Panc1 (cell line): ENCODE measurements around the gene PSME3. TPM values are rescaled to one million over a fixed set of nuclear protein-coding genes. Genes with fewer than 3 reads are reported as not detected.

Experiments used
- ATAC-seq: fragments of 200-7000 bp; cut with Tn5 transposase; 2 replicates; pipeline ENCODE4 v1.9.1; 2020; ENCODE audit warnings: mild to moderate bottlenecking, moderate library complexity
- BruUV-seq: library from RNA; stranded (reverse); fragments of 400-500 nt; replicated peaks from 2 replicates; lab custom pipeline; 2021; lab: Mats Ljungman, UMichigan
- CTCF ChIA-PET: fragments of 300-600 bp; sonication (Branson Sonifier 250); formaldehyde crosslinking; loops from one replicate; lab custom pipeline; 2022; ENCODE audit warnings: antibody characterized with exemption; lab: Charles Lee
- POLR2A ChIA-PET: fragments of 300-600 bp; sonication (Branson Sonifier 250); formaldehyde crosslinking; loops from one replicate; lab custom pipeline; 2022; ENCODE audit warnings: antibody characterized with exemption; lab: Charles Lee
- DNase-seq: peaks from one replicate; pipeline ENCODE4 v3.0.0-alpha.2; 2010; ENCODE audit warnings: low read depth, low spot score
- H3K27ac ChIP-seq: 2 replicates; pipeline ENCODE4 v1.5.1; 2011; ENCODE audit warnings: mild to moderate bottlenecking, low read length, inconsistent platforms
- H3K27me3 ChIP-seq: fragments of 200-500 bp; sonication (Bioruptor generic); 2 replicates; pipeline ENCODE4 v1.6.0; 2014; ENCODE audit warnings: low read length, inconsistent platforms; ENCODE audit not compliant: control insufficient read depth, insufficient read depth
- H3K36me3 ChIP-seq: fragments of 200-500 bp; sonication (Bioruptor generic); 2 replicates; pipeline ENCODE4 v1.5.1; 2014; ENCODE audit warnings: inconsistent platforms, mild to moderate bottlenecking, low read length, moderate library complexity; ENCODE audit not compliant: control insufficient read depth, insufficient read depth
- H3K4me1 ChIP-seq: 2 replicates; pipeline ENCODE4 v1.5.1; 2011; ENCODE audit warnings: inconsistent platforms, mild to moderate bottlenecking, low read length, moderate library complexity; ENCODE audit not compliant: control insufficient read depth, insufficient read depth
- H3K4me3 ChIP-seq, 2 experiments: 2 replicates each; pipeline ENCODE4 v1.5.1; 2011 to 2012; ENCODE audit warnings: low read depth in 2 of 2, low read length in 2 of 2, mild to moderate bottlenecking in 2 of 2, inconsistent platforms in 1 of 2, moderate library complexity in 1 of 2
- H3K9me3 ChIP-seq: fragments of 200-500 bp; sonication (Bioruptor generic); 2 replicates; pipeline ENCODE4 v1.5.1; 2014; ENCODE audit warnings: low read depth, mild to moderate bottlenecking, inconsistent platforms, low read length, moderate library complexity; ENCODE audit not compliant: control insufficient read depth, insufficient read depth
- CTCF ChIP-seq: fragments of 450-650 bp; IDR thresholded peaks from 2 replicates; pipeline ENCODE4 v1.5.1; 2017; ENCODE audit warnings: mild to moderate bottlenecking
- POLR2AphosphoS5 ChIP-seq: IDR thresholded peaks from 2 replicates; pipeline ENCODE4 v1.6.1; 2012; ENCODE audit warnings: mild to moderate bottlenecking, low read depth, low read length, moderate library complexity
- SIN3A ChIP-seq: IDR thresholded peaks from 2 replicates; pipeline ENCODE4 v1.6.1; 2012; ENCODE audit warnings: low read depth, mild to moderate bottlenecking, low read length, moderate library complexity, borderline replicate concordance; ENCODE audit not compliant: insufficient read depth
- TCF7L2 ChIP-seq: IDR thresholded peaks from 2 replicates; pipeline ENCODE4 v1.6.1; 2011; ENCODE audit warnings: mild to moderate bottlenecking, low read depth, low read length, inconsistent platforms
- in situ Hi-C: cut with HindIII; loops from 2 replicates; pipeline ENCODE4 v1.10.0; 2016; ENCODE audit warnings: low sequenced_read_pairs, low pct_unique_long_range_greater_than_20kb
- intact Hi-C: fragments of 100-400 bp; cut with micrococcal nuclease; formaldehyde crosslinking; loops from one replicate; pipeline ENCODE4 v1.10.0; 2022; ENCODE audit not compliant: unreplicated experiment
- total RNA-seq: library from RNA; stranded (reverse); gene quantifications from one replicate; pipeline ENCODE4 v1.2.1, GENCODE V29; 2021; ENCODE audit not compliant: unreplicated experiment
- TF ChIP-seq, protein P1 (sequence below), 2 experiments: IDR thresholded peaks; 2 replicates each; pipeline ENCODE4 v1.6.1; 2011 to 2012; ENCODE audit warnings: low read depth in 2 of 2, control low read depth in 1 of 2, low read length in 1 of 2, mild to moderate bottlenecking in 1 of 2, moderate library complexity in 1 of 2; ENCODE audit not compliant: insufficient read depth in 1 of 2

The PSME3 gene
- total RNA-seq, 1 experiment from 2014 or later: 110 TPM

DNA sequence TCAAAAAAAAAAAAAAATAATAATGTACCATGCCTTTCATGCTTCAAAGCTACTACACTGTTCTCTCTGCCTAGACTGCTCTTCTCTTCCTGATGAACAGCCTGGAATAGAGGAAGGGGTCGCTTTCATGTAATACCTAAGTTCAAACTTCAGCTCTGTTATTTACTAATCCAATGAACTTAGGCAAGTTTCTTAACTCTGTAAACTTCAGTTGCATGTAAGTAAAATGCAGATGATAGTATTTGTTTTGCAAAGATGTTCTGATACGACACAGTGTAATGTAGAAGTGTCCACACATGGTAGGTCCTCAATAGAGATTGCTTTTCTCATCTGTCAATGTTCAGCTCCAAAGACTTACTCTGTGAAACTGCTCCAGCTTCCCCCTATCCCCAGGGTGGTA, 41.2 kb upstream of the PSME3 start:
- Histone ChIP-seq H3K4me3 (no peak overlapping the region), H3K9me3 (no peaks in the 10 kb centered on the region), H3K4me1 (no peaks in the 10 kb centered on the region), H3K27me3 (no peaks in the 10 kb centered on the region), H3K27ac (no peak overlapping the region), H3K36me3 (no peaks in the 10 kb centered on the region)
- in situ Hi-C loops (no loop called here), intact Hi-C loops (no loop called here)
- DNase-seq (no peak), ATAC-seq (no peak)
- ChIA-PET CTCF (no interaction called here), POLR2A (no interaction called here)
- no TSS peak for BruUV-seq
- TF ChIP-seq TCF7L2: no peak
- TF ChIP-seq SIN3A: no peak
- TF ChIP-seq POLR2AphosphoS5: no peak
- TF ChIP-seq CTCF: no peak
- TF ChIP-seq, protein P1, sequence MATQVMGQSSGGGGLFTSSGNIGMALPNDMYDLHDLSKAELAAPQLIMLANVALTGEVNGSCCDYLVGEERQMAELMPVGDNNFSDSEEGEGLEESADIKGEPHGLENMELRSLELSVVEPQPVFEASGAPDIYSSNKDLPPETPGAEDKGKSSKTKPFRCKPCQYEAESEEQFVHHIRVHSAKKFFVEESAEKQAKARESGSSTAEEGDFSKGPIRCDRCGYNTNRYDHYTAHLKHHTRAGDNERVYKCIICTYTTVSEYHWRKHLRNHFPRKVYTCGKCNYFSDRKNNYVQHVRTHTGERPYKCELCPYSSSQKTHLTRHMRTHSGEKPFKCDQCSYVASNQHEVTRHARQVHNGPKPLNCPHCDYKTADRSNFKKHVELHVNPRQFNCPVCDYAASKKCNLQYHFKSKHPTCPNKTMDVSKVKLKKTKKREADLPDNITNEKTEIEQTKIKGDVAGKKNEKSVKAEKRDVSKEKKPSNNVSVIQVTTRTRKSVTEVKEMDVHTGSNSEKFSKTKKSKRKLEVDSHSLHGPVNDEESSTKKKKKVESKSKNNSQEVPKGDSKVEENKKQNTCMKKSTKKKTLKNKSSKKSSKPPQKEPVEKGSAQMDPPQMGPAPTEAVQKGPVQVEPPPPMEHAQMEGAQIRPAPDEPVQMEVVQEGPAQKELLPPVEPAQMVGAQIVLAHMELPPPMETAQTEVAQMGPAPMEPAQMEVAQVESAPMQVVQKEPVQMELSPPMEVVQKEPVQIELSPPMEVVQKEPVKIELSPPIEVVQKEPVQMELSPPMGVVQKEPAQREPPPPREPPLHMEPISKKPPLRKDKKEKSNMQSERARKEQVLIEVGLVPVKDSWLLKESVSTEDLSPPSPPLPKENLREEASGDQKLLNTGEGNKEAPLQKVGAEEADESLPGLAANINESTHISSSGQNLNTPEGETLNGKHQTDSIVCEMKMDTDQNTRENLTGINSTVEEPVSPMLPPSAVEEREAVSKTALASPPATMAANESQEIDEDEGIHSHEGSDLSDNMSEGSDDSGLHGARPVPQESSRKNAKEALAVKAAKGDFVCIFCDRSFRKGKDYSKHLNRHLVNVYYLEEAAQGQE (IDR thresholded peaks at IDR 0.05; ENCODE audit: insufficient read depth in 1 of 2, low read depth in 2 of 2, low read length in 1 of 2): no peak

GRCh38 chr17:42792545-42792944, 40.7 kb upstream of the PSME3 start:
- intact Hi-C loops (no loop called here), in situ Hi-C loops (no loop called here)
- DNase-seq: no peak
- ATAC-seq: no peak
- ChIA-PET POLR2A (no interaction called here), CTCF (no interaction called here)
- TF ChIP-seq, protein P1 (IDR thresholded peaks at IDR 0.05; ENCODE audit: insufficient read depth in 1 of 2, low read depth in 2 of 2, low read length in 1 of 2): no peak
- TF ChIP-seq SIN3A (no peak), CTCF (no peak)
- BruUV-seq: no TSS peak
- Histone ChIP-seq H3K9me3 (no peaks in the 10 kb centered on the region), H3K36me3 (no peaks in the 10 kb centered on the region), H3K4me3 (no peak overlapping the region), H3K4me1 (peaks cover 4% of the 10 kb centered on the region), H3K27ac (no peak overlapping the region), H3K27me3 (no peaks in the 10 kb centered on the region)
